K562 (cell line): ENCODE measurements around the gene SNX30. TPM values are rescaled to one million over a fixed set of nuclear protein-coding genes. Genes with fewer than 3 reads are reported as not detected.

ENCODE experiments used
- ATAC-seq: fragments of 200-7000 bp; cut with Tn5 transposase; 3 replicates; pipeline ENCODE4 v1.9.1; 2020; ENCODE audit warnings: moderate library complexity
- BruUV-seq: library from RNA; stranded (reverse); fragments of 400-500 nt; replicated peaks from 2 replicates; lab custom pipeline; 2021; lab: Mats Ljungman, UMichigan
- CTCF ChIA-PET: fragments of 300-600 bp; formaldehyde crosslinking; extraction: SDS; loops from one replicate; lab custom pipeline; 2021; ENCODE audit warnings: low intra/inter-chr PET ratio; lab: Yijun Ruan, JAX
- POLR2A ChIA-PET: fragments of 300-600, 350-650 bp; sonication (Branson Sonifier 250); formaldehyde crosslinking; extraction: SDS; loops from one replicate; lab custom pipeline; 2021; ENCODE audit warnings: antibody characterized with exemption, inconsistent platforms; lab: Yijun Ruan, JAX
- DNase-seq, 4 experiments: peaks; one replicate each; pipeline versions ENCODE4 v3.0.0 to v3.0.0-alpha.2; 2011 to 2018; ENCODE audit warnings: low spot score in 3 of 4, mixed read lengths in 3 of 4; ENCODE audit errors: extremely low read depth in 1 of 4
- FAIRE-seq: peaks from 2 replicates; lab custom pipeline; 2011; peaks lifted over from hg19 to GRCh38; lab: Jason Lieb, UNC
- H2AFZ ChIP-seq: 2 replicates; pipeline ENCODE4 v1.6.0; 2011; ENCODE audit warnings: low read depth, low read length, control low read depth, inconsistent platforms
- H3K27ac ChIP-seq: fragments of 200-600 bp; 3 replicates; pipeline ENCODE4 v1.8.0; 2011; ENCODE audit warnings: low read depth, mild to moderate bottlenecking, control low read depth, inconsistent platforms, low read length, moderate library complexity, mixed read lengths; ENCODE audit errors: extremely low read depth
- H3K27me3 ChIP-seq, 2 experiments: fragments of 300-600 bp in 1 of 2; 2 replicates in 1 of 2; 3 replicates in 1 of 2; pipeline versions ENCODE4 v1.6.0 to v1.8.0; 2011; ENCODE audit warnings: inconsistent platforms in 2 of 2, low read length in 2 of 2, mild to moderate bottlenecking in 1 of 2, mixed read lengths in 1 of 2, moderate library complexity in 1 of 2; ENCODE audit not compliant: control insufficient read depth in 2 of 2, insufficient read depth in 2 of 2
- H3K36me3 ChIP-seq: fragments of 300-600 bp; 3 replicates; pipeline ENCODE4 v1.8.0; 2011; ENCODE audit warnings: mild to moderate bottlenecking, low read length, inconsistent platforms; ENCODE audit not compliant: control insufficient read depth, insufficient read depth
- H3K4me1 ChIP-seq, 2 experiments: fragments of 200-600 bp in 1 of 2; replicated peaks in 1 of 2; 2 replicates in 1 of 2; 3 replicates in 1 of 2; pipeline versions ENCODE4 v1.5.1 to v1.8.0; 2011; ENCODE audit warnings: inconsistent platforms in 2 of 2, low read length in 2 of 2, mild to moderate bottlenecking in 1 of 2, mixed read lengths in 1 of 2, moderate library complexity in 1 of 2; ENCODE audit not compliant: control insufficient read depth in 2 of 2, insufficient read depth in 2 of 2
- H3K4me2 ChIP-seq: 2 replicates; pipeline ENCODE4 v1.6.1; 2011; ENCODE audit warnings: low read length, control low read depth, inconsistent platforms, mixed read lengths; ENCODE audit not compliant: insufficient read depth
- H3K4me3 ChIP-seq: fragments of 200-600 bp; sonication (generic), shearing (Covaris generic); 2 replicates; pipeline ENCODE4 v1.5.1; 2016; ENCODE audit warnings: control low read depth, inconsistent platforms
- H3K79me2 ChIP-seq: fragments of 200-600 bp; 3 replicates; pipeline ENCODE4 v1.8.0; 2011; ENCODE audit warnings: low read length, inconsistent platforms; ENCODE audit not compliant: control insufficient read depth, insufficient read depth
- H3K9ac ChIP-seq, 2 experiments: 2 replicates each; pipeline versions ENCODE4 v1.6.0 to v1.6.1; 2011; ENCODE audit warnings: low read depth in 2 of 2, low read length in 2 of 2, control low read depth in 1 of 2, inconsistent platforms in 1 of 2, mild to moderate bottlenecking in 1 of 2, mixed read lengths in 1 of 2; ENCODE audit not compliant: insufficient read depth in 1 of 2
- H3K9me1 ChIP-seq: one replicate; pipeline ENCODE4 v1.6.0; 2011; ENCODE audit warnings: inconsistent platforms, mild to moderate bottlenecking, low read length, moderate library complexity; ENCODE audit not compliant: control insufficient read depth, insufficient read depth
- H3K9me3 ChIP-seq: replicated peaks from 2 replicates; pipeline ENCODE4 v1.5.1; 2011; ENCODE audit warnings: low read depth, low read length, inconsistent platforms; ENCODE audit not compliant: control insufficient read depth, insufficient read depth
- H4K20me1 ChIP-seq: replicated peaks from 2 replicates; pipeline ENCODE4 v1.6.1; 2011; ENCODE audit warnings: low read length, inconsistent platforms, mixed read lengths; ENCODE audit not compliant: control insufficient read depth, insufficient read depth
- ATF2 ChIP-seq: sonication (generic); formaldehyde crosslinking; IDR thresholded peaks from 2 replicates; pipeline ENCODE4 v1.8.1; 2022; ENCODE audit warnings: missing genetic modification reagents
- GTF3C2 ChIP-seq: IDR thresholded peaks from 3 replicates; pipeline ENCODE4 v1.6.1; 2011; ENCODE audit warnings: borderline replicate concordance, mild to moderate bottlenecking, moderate library complexity; ENCODE audit not compliant: insufficient read length; ENCODE audit errors: extremely low read depth
- MBD1 ChIP-seq: fragments of 250-450 bp; sonication (Bioruptor Pico); IDR thresholded peaks from 2 replicates; pipeline ENCODE4 v1.8.0; 2022; ENCODE audit warnings: inconsistent platforms
- TBP ChIP-seq: optimal IDR thresholded peaks from 2 replicates; pipeline ENCODE3; 2011; ENCODE audit warnings: low read depth, low read length, improper control_type of control experiment
- ZNF124 ChIP-seq: sonication (generic); formaldehyde crosslinking; IDR thresholded peaks from 2 replicates; pipeline ENCODE4 v1.8.1; 2022; ENCODE audit warnings: missing genetic modification reagents
- ZNF146 ChIP-seq: IDR thresholded peaks from one replicate; pipeline ENCODE4 v1.6.1; 2018; ENCODE audit warnings: missing compliant biosample characterization; ENCODE audit not compliant: unreplicated experiment
- ZNF57 ChIP-seq: fragments of 450-650 bp; formaldehyde crosslinking; IDR thresholded peaks from 2 replicates; pipeline ENCODE4 v1.4.0; 2020; ENCODE audit warnings: mild to moderate bottlenecking, moderate library complexity
- WGBS: fragments of 100-300 bp; shearing (Covaris generic); methylation state at CpG from one replicate; pipeline ENCODE4 v1.1.6; 2016; ENCODE audit warnings: low coverage, mixed read lengths; ENCODE audit not compliant: insufficient coverage; ENCODE audit errors: missing lambda C conversion rate; 5-methylcytosine and 5-hydroxymethylcytosine counted together
- in situ Hi-C: fragments of 300-500 bp; cut with MboI; formaldehyde crosslinking; loops from 4 replicates; pipeline ENCODE4 v1.15.0; 2018; ENCODE audit warnings: inconsistent platforms, mixed read lengths
- intact Hi-C: fragments of 100-400 bp; cut with micrococcal nuclease; formaldehyde crosslinking; loops from 2 replicates; pipeline ENCODE4 v1.14.2; 2022
- polyA plus RNA-seq, 8 experiments: library from polyadenylated mRNA; depleted of rRNA in 4 of 8; stranded (reverse) in 5 of 8; unstranded in 3 of 8; fragments of >200 nt; fragmentation: Nextera tagmentation in 2 of 8; fragmentation: Illumina TruSeq in 1 of 8; extraction: Ambion mirVana in 2 of 8; extraction: Trizol in 1 of 8; gene quantifications; 2 replicates each; pipeline versions ENCODE4 v1.2.1 to v1.2.3, GENCODE V29; 2011 to 2014; ENCODE audit warnings: inconsistent platforms in 1 of 8, missing spikeins in 1 of 8
- total RNA-seq, 7 experiments: library from RNA; depleted of rRNA in 6 of 7; stranded (reverse); fragments of >200 nt in 6 of 7; fragmentation: Illumina TruSeq in 2 of 7; extraction: Trizol in 2 of 7; gene quantifications; 2 replicates each; pipeline versions ENCODE4 v1.2.1 to v1.2.3, GENCODE V29; 2011 to 2021; ENCODE audit warnings: low replicate concordance in 1 of 7

SNX30 gene
- total and polyA plus RNA-seq, 9 of the 15 experiments (the other 6 are each of a cell fraction or from before 2014, with no cell fraction given), result 0.76 to 5.9 (median 3.3) TPM

- Histone ChIP-seq H3K27ac (no peak overlapping the region), H2AFZ (no peak overlapping the region), H3K4me1 (no peaks in the 10 kb centered on the region; a peak in 1 of 5 replicates), H3K9me1 (no peaks in the 10 kb centered on the region), H3K36me3 (no peaks in the 10 kb centered on the region), H3K9ac (no peak overlapping the region), H3K9me3 (no peaks in the 10 kb centered on the region), H3K4me2 (no peak overlapping the region), H4K20me1 (no peaks in the 10 kb centered on the region), H3K27me3 (peaks cover 0 to 8% of the 10 kb centered on the region in 2 experiments; a peak in 1 of 5 replicates), H3K4me3 (no peak overlapping the region), H3K79me2 (no peaks in the 10 kb centered on the region)
- WGBS, result 0% methylated on average over 1 of the region's 1 CpG
- CTCF ChIA-PET, result no interaction called here
- in situ Hi-C loops (no loop called here), intact Hi-C loops (no loop called here)
- POLR2A ChIA-PET, result interaction anchor here (0.6 kb wide), 1 partner anchor 9 kb away, joined by 3 read pairs; no protein-coding TSS in a partner anchor
- FAIRE-seq (no peak), ATAC-seq (no peak), DNase-seq (no peak)
- BruUV-seq, result no TSS peak
- TF ChIP-seq ATF2 (CRISPR knock-in tag), result no peak
- no peak for TF ChIP-seq ZNF124 (CRISPR knock-in tag)
- TF ChIP-seq ZNF146, result no peak
- no peak for TF ChIP-seq MBD1 (CRISPR knock-in tag)
- TF ChIP-seq ZNF57, result no peak
- TF ChIP-seq TBP, result no peak
- TF ChIP-seq GTF3C2, result no peak
These were observed 167.4 kb downstream of the SNX30 start for GRCh38 chr9:112917987-112918362.
